NB4 (cell line): ENCODE results near the gene SOX30.

Source experiments
- DNase-seq: peaks from one replicate; pipeline ENCODE4 v3.0.0; 2010; ENCODE audit warnings: low read depth
- H3K4me3 ChIP-seq: one replicate; pipeline ENCODE4 v1.5.1; 2011; ENCODE audit warnings: mild to moderate bottlenecking, low read depth, low read length, moderate library complexity
- CTCF ChIP-seq: IDR thresholded peaks from one replicate; pipeline ENCODE4 v1.5.1; 2012; ENCODE audit warnings: low read depth, low read length
- MYC ChIP-seq: IDR thresholded peaks from 2 replicates; pipeline ENCODE4 v1.6.1; 2011; ENCODE audit warnings: low read depth, low read length
- POLR2A ChIP-seq: IDR thresholded peaks from 2 replicates; pipeline ENCODE4 v1.6.1; 2011; ENCODE audit warnings: mild to moderate bottlenecking; ENCODE audit not compliant: insufficient read length; ENCODE audit errors: extremely low read depth
- TF ChIP-seq, protein P1 (sequence below): IDR thresholded peaks from 2 replicates; pipeline ENCODE4 v1.6.1; 2011; ENCODE audit warnings: low read depth, low read length

The SOX30 gene

DNA sequence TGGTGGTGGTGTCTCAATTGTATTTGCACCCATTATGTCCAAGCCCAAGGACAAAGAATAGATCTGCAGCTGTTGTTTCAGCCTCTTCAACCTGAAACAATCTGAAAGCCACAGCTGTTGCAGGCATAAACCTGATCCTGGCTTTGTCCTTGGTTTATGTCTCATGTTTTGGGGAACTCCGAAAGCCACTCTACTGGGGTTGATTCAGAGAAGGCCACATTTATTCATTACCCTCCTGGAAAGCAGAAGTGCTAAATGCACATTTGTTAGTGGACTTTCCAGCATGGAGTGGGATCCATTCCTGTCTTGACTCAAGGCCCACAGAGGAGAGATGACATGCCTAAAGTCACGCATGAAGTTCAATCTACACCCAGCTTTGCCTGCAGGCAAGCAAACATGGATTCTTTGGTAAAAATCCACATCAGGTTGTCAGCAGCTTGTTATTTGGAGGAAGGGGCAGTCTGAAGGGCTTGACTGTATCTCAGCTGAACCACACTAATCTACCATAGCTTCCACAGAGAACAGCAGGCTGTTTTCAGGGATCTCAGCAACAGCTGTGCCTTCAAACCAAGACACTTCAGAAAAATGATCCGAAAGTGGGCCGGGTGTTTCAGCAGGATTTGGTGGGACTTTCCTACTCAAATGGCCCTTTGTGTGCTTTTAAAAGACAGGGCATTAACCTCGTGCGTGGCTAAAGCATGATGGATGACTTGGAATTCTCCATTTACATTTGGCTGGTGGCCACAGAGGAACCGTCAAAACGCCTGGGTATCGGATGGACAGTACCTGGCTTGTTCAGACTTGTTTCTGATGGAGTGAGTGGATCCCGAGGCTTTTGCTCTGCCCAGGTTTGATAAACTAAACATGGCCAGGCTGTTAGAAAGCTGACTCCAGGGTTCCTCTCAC, 40.4 kb downstream of the SOX30 start:
- peak; percentile 3 for DNase-seq
- no peak overlapping the region for H3K4me3 ChIP-seq
- TF ChIP-seq POLR2A (no peak), MYC (no peak), CTCF (no peak)
- TF ChIP-seq, protein P1, sequence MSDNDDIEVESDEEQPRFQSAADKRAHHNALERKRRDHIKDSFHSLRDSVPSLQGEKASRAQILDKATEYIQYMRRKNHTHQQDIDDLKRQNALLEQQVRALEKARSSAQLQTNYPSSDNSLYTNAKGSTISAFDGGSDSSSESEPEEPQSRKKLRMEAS = no peak

DNA sequence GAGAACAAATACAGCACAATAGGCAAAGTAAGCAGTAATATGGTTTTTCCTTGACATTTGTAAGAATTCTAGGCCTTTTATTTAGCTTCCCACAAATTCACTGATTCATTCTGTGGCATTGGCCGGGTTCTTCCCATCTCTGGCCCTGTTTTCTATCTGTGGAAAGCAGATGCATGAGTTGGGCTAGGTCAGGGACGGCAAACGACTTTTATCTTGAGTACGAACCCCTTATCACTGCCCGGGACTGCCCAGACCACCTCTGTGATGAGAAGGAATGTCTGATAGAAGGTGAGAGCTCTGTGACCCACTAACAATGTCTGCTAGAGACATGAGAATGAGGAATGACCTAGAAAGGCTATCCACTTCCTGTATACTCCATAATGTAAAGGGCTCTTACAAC, 41.2 kb downstream of the SOX30 start:
- DNase-seq = no peak
- TF ChIP-seq MYC = no peak
- TF ChIP-seq CTCF = no peak
- no peak for TF ChIP-seq POLR2A
- TF ChIP-seq, protein P1 = no peak
- H3K4me3 ChIP-seq = no peak overlapping the region

DNA sequence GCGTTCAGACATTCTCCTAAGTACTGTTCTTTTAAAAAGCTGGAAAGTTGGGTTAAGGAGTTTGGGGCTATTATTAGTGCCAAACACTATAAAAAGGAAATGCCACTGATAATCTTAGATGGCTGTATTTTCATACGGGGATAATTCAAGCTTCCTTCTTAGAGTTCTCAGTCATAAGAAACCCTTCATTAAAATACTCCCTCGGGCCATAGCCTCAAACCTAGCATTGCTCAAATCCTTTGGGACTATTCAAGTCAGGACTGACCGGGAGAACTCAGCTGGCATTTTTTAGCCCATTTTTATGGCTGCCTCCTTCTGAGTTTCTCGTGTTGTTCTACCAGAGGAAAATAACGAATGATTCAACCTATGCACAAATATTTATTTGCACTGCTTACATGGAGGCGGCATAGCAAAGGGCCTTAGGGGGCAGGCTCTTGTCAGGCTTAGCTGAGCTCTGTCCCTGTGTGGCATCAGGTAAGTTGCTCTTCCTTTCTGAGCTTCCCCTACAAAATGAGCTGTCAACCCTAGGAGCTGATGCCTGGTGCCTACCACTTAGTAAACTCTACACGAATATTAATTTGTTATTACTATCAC, 43.2 kb downstream of the SOX30 start:
- no peak for TF ChIP-seq CTCF
- TF ChIP-seq MYC = no peak
- DNase-seq = no peak
- H3K4me3 ChIP-seq = no peak overlapping the region

DNA sequence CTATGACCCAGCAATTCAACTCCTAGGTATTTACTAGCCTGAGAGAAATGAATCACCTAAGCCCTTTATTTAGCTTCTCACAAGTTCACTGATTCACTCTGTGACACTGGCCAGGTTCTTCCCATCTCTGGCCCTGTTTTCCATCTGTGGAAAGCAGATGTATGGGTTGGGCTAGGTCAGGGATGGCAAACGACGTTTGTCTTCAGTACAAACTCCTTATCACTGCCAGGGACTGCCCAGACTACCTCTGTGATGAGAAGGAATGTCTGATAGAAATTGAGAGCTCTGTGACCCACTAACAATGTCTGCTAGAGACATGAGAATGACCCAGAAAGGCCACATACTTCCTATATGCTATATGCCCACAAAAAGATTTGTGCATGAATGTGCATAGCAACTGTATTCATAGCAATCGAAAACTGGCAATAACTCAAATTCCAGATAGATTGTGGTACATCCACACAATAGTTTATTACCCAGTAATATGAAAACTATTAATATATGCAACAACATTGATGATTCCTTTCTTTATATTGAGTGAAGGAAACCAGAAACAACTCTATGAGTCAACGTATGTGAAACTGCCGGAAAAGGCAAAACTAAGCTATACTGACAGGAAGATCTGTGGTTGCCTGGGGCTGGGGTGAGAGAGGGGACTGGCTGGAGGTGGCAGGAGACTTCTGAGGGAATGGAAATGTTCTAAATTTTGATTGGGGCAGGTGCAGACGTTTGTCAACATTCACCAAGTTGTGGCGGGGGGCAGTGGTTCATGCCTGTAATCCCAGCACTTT, 44.7 kb downstream of the SOX30 start:
- TF ChIP-seq POLR2A (no peak), MYC (no peak), CTCF (no peak)
- TF ChIP-seq, protein P1 = no peak
- DNase-seq = no peak
- H3K4me3 ChIP-seq = no peak overlapping the region

GRCh38 chr5:157606046-157606445, 46.2 kb downstream of the SOX30 start:
- H3K4me3 ChIP-seq = no peak overlapping the region
- no peak for DNase-seq
- TF ChIP-seq MYC (no peak), CTCF (no peak), POLR2A (no peak)
- TF ChIP-seq, protein P1 = no peak
